B cell (primary cell): Measurements from ENCODE around the gene IKZF1. TPM values are rescaled to one million over a fixed set of nuclear protein-coding genes. Genes with fewer than 3 reads are reported as not detected.

Source experiments
- ATAC-seq: fragments of 200-7000 bp; cut with Tn5 transposase; one replicate; pipeline ENCODE4 v1.10.0; 2021; ENCODE audit warnings: low read depth, mild to moderate bottlenecking, moderate number of reproducible peaks, moderate library complexity
- CTCF ChIA-PET: fragments of 350-600 bp; sonication (Branson Sonifier 250); formaldehyde crosslinking; loops from one replicate; lab custom pipeline; 2021; ENCODE audit warnings: antibody characterized with exemption, inconsistent platforms; lab: Charles Lee
- POLR2A ChIA-PET: fragments of 350-600 bp; sonication (Branson Sonifier 250); formaldehyde crosslinking; loops from one replicate; lab custom pipeline; 2021; ENCODE audit warnings: antibody characterized with exemption; lab: Charles Lee
- DNase-seq: peaks from one replicate; pipeline ENCODE4 v3.0.0; 2013
- H2AFZ ChIP-seq: 2 replicates; pipeline ENCODE4 v1.6.1; 2012; ENCODE audit warnings: mild to moderate bottlenecking, low read depth, low read length; ENCODE audit not compliant: insufficient read depth, poor library complexity, severe bottlenecking
- H3K27ac ChIP-seq, 2 donors: 1 replicate in 1 of 2; 2 replicates in 1 of 2; pipeline ENCODE4 v1.5.1; 2012 to 2013; ENCODE audit warnings: low read length in 2 of 2, mild to moderate bottlenecking in 2 of 2, moderate library complexity in 1 of 2
- H3K27me3 ChIP-seq, 4 experiments: fragments of 200-600 bp in 1 of 4; sonication (generic) in 1 of 4; replicated peaks in 1 of 4; 1 replicate in 2 of 4; 2 replicates in 2 of 4; pipeline versions ENCODE4 v1.6.1 to v1.7.0; 2013 to 2016; ENCODE audit warnings: low read length in 3 of 4, mild to moderate bottlenecking in 2 of 4, mixed read lengths in 1 of 4, moderate library complexity in 1 of 4; ENCODE audit not compliant: insufficient read depth in 4 of 4, control insufficient read depth in 3 of 4; ENCODE audit errors: control extremely low read depth in 1 of 4
- H3K36me3 ChIP-seq, 2 experiments: replicated peaks in 1 of 2; 1 replicate in 1 of 2; 2 replicates in 1 of 2; pipeline versions ENCODE4 v1.6.1 to v1.7.1; 2013; ENCODE audit warnings: low read length in 1 of 2; ENCODE audit not compliant: insufficient read depth in 2 of 2, control insufficient read depth in 1 of 2; ENCODE audit errors: control extremely low read depth in 1 of 2, extremely low read depth in 1 of 2
- H3K4me1 ChIP-seq, 2 donors: fragments of 200-600 bp in 1 of 2; sonication (generic) in 1 of 2; 1 replicate in 1 of 2; 2 replicates in 1 of 2; pipeline versions ENCODE4 v1.5.1 to v1.6.1; 2013 to 2017; ENCODE audit warnings: low read length in 2 of 2; ENCODE audit not compliant: control insufficient read depth in 2 of 2, insufficient read depth in 2 of 2
- H3K4me2 ChIP-seq: replicated peaks from 2 replicates; pipeline ENCODE3; 2012; ENCODE audit warnings: mild to moderate bottlenecking, low read depth, low read length; ENCODE audit not compliant: poor library complexity, severe bottlenecking
- H3K4me3 ChIP-seq, 5 experiments: fragments of 200-600 bp in 1 of 5; sonication (generic) in 1 of 5; 1 replicate in 3 of 5; 2 replicates in 2 of 5; pipeline versions ENCODE4 v1.5.1 to v1.7.0; 2011 to 2016; ENCODE audit warnings: low read length in 4 of 5, mild to moderate bottlenecking in 4 of 5, low read depth in 2 of 5, control low read depth in 1 of 5, moderate library complexity in 1 of 5; ENCODE audit not compliant: insufficient read depth in 1 of 5; ENCODE audit errors: control extremely low read depth in 1 of 5, extremely low read depth in 1 of 5
- H3K79me2 ChIP-seq: fragments of 200-600 bp; sonication (generic); one replicate; pipeline ENCODE4 v1.6.0; 2016; ENCODE audit warnings: low read length; ENCODE audit not compliant: control insufficient read depth, insufficient read depth
- H3K9ac ChIP-seq: fragments of 200-600 bp; sonication (generic); 2 replicates; pipeline ENCODE4 v1.6.1; 2017; ENCODE audit warnings: mild to moderate bottlenecking, low read length, moderate library complexity
- H3K9me3 ChIP-seq, 3 donors: one replicate each; pipeline versions ENCODE4 v1.6.1 to v1.7.1; 2013; ENCODE audit warnings: low read length in 2 of 3; ENCODE audit not compliant: control insufficient read depth in 2 of 3, insufficient read depth in 1 of 3; ENCODE audit errors: control extremely low read depth in 1 of 3
- H4K20me1 ChIP-seq: 2 replicates; pipeline ENCODE4 v1.6.0; 2012; ENCODE audit warnings: mild to moderate bottlenecking, low read length; ENCODE audit not compliant: insufficient read depth, control insufficient read depth, poor library complexity, severe bottlenecking
- H3K27ac Mint-ChIP-seq: one replicate; pipeline ENCODE4 v1.8.0; 2021; ENCODE audit warnings: mixed read lengths
- H3K27me3 Mint-ChIP-seq: one replicate; pipeline ENCODE4 v1.8.0; 2021; ENCODE audit warnings: mixed read lengths
- H3K4me1 Mint-ChIP-seq: one replicate; pipeline ENCODE4 v1.8.0; 2021; ENCODE audit warnings: mixed read lengths
- H3K4me3 Mint-ChIP-seq: one replicate; pipeline ENCODE4 v1.8.0; 2021; ENCODE audit warnings: mixed read lengths
- H3K9me3 Mint-ChIP-seq: one replicate; pipeline ENCODE4 v1.8.0; 2022; ENCODE audit warnings: mixed read lengths; ENCODE audit not compliant: insufficient read depth
- EZH2 ChIP-seq: IDR thresholded peaks from 2 replicates; pipeline ENCODE4 v1.6.1; 2012; ENCODE audit warnings: borderline replicate concordance, low read depth, mild to moderate bottlenecking, moderate library complexity, low read length; ENCODE audit not compliant: insufficient read depth, poor library complexity, severe bottlenecking
- WGBS: methylation state at CpG from one replicate; pipeline ENCODE4 v1.1.5; 2013; ENCODE audit warnings: missing lambda C conversion rate; ENCODE audit not compliant: insufficient coverage; 5-methylcytosine and 5-hydroxymethylcytosine counted together
- intact Hi-C: fragments of 100-400 bp; cut with micrococcal nuclease; formaldehyde crosslinking; loops from one replicate; pipeline ENCODE4 v1.10.0; 2022
- polyA plus RNA-seq: library from polyadenylated mRNA; depleted of rRNA; stranded (reverse); fragments of >200 nt; gene quantifications from 2 replicates; pipeline ENCODE4 v1.2.3, GENCODE V29; 2012
- total RNA-seq, 2 donors: library from RNA; stranded (reverse); fragments of 120-200 nt in 1 of 2; gene quantifications; 1 replicate in 1 of 2; 2 replicates in 1 of 2; pipeline versions ENCODE4 v1.2.3 to v1.2.4, GENCODE V29; 2013 to 2022
- TF ChIP-seq, protein P1 (sequence below): fragments of 200-600 bp; IDR thresholded peaks from one replicate; pipeline ENCODE4 v1.8.0; 2022; ENCODE audit warnings: antibody characterized with exemption, mild to moderate bottlenecking

IKZF1 gene
- total and polyA plus RNA-seq, 2 donors (not counting 1 experiment from before 2014, with no cell fraction given): 199 to 254 TPM

DNA sequence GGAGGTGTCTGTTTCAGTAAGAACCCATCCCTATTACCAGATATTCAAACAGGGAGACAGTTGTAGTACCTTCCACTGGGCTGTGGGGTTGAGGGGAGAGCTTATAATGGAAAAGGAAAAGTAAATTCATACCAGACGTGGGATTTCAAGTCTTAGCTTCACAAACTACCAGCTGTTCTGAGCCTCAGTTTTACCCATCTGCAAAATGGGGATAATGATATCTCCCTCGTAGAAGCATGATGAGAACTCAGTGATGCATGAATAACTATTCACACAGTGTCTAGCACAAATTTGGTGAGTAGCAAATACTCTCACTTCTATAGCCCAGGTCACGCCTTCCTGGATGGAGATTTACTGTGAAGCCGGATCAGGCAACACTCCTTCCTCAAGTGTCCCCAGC is 29.1 kb upstream of the IKZF1 start:
- 33% methylated on average over 1 of the region's 4 CpGs for WGBS
- ATAC-seq: no peak
- no peaks in the 10 kb centered on the region for H3K27me3 Mint-ChIP-seq
- POLR2A ChIA-PET: interaction anchor here (1.9 kb wide), 1 partner anchor 33 kb away, joined by 4 read pairs; no protein-coding TSS in a partner anchor
- intact Hi-C loops: loop anchor here (1.0 kb wide), 1 partner anchor 8 kb away; no protein-coding TSS in a partner anchor
- Histone ChIP-seq H3K4me3 (no peak overlapping the region), H3K27me3 (no peaks in the 10 kb centered on the region), H2AFZ (no peak overlapping the region), H3K79me2 (peaks cover 6% of the 10 kb centered on the region), H3K4me2 (peak overlapping the region; percentile 33), H3K4me1 (peaks cover 61 to 71% of the 10 kb centered on the region in 2 donors), H3K9ac (no peak overlapping the region), H3K36me3 (no peaks in the 10 kb centered on the region), H4K20me1 (no peaks in the 10 kb centered on the region), H3K27ac (no peak overlapping the region), H3K9me3 (peaks cover 0 to 3% (median 2%) of the 10 kb centered on the region in 3 donors)
- H3K9me3 Mint-ChIP-seq: peaks cover 3% of the 10 kb centered on the region
- H3K4me3 Mint-ChIP-seq: peak overlapping the region; percentile 32
- H3K27ac Mint-ChIP-seq: peak overlapping the region; percentile 57
- no peak for DNase-seq
- CTCF ChIA-PET: interaction anchor here (0.9 to 13.4 kb wide), 6 partner anchors 29 to 143 kb away, joined by 5 to 75 read pairs (median 8); partner anchors contain the start of gene IKZF1
- peaks cover 73% of the 10 kb centered on the region for H3K4me1 Mint-ChIP-seq
- TF ChIP-seq, protein P1, sequence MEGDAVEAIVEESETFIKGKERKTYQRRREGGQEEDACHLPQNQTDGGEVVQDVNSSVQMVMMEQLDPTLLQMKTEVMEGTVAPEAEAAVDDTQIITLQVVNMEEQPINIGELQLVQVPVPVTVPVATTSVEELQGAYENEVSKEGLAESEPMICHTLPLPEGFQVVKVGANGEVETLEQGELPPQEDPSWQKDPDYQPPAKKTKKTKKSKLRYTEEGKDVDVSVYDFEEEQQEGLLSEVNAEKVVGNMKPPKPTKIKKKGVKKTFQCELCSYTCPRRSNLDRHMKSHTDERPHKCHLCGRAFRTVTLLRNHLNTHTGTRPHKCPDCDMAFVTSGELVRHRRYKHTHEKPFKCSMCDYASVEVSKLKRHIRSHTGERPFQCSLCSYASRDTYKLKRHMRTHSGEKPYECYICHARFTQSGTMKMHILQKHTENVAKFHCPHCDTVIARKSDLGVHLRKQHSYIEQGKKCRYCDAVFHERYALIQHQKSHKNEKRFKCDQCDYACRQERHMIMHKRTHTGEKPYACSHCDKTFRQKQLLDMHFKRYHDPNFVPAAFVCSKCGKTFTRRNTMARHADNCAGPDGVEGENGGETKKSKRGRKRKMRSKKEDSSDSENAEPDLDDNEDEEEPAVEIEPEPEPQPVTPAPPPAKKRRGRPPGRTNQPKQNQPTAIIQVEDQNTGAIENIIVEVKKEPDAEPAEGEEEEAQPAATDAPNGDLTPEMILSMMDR: no peak
- TF ChIP-seq EZH2: no peak

DNA sequence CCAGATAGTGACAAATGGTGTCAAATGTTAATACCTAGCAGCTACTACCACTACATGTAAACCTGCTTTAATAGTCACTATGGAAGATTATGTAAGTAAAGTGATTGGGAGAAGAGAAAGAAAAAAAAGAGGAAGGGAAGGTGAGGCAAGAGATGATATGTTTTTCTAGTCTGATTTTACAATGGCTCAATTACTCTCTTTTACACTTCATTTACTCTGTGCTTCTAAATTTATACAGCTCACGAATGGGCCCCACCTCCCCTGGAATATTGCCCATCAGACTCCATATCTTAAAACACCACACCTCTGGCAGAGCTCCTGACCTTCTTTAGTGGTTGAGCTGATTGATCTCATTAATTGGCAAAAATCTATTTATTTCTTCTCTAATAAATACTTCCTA is 28.0 kb upstream of the IKZF1 start:
- H3K4me3 ChIP-seq: no peak overlapping the region
- Mint-ChIP-seq H3K4me3 (no peak overlapping the region), H3K27ac (peak overlapping the region; percentile 64), H3K27me3 (no peaks in the 10 kb centered on the region), H3K9me3 (peaks cover 3% of the 10 kb centered on the region), H3K4me1 (peaks cover 75% of the 10 kb centered on the region)
- ChIA-PET POLR2A (no interaction called here), CTCF (interaction anchor here (1.1 to 13.4 kb wide), 5 partner anchors 8 to 92 kb away, joined by 3 to 75 read pairs (median 5); no protein-coding TSS in a partner anchor)
- TF ChIP-seq EZH2: no peak
- TF ChIP-seq, protein P1: no peak
- no peaks in the 10 kb centered on the region for H3K36me3 ChIP-seq
- peaks cover 61 to 72% of the 10 kb centered on the region in 2 donors for H3K4me1 ChIP-seq
- ATAC-seq: no peak
- peak overlapping the region; percentile 51 for H3K4me2 ChIP-seq
- no peak for DNase-seq
- no CpG with 5 or more reads among the region's 1 CpG for WGBS
- H4K20me1 ChIP-seq: no peaks in the 10 kb centered on the region
- H3K9me3 ChIP-seq: no peaks in the 10 kb centered on the region
- no peaks in the 10 kb centered on the region for H3K27me3 ChIP-seq
- H2AFZ ChIP-seq: no peak overlapping the region
- intact Hi-C loops: no loop called here
- peaks cover 6% of the 10 kb centered on the region for H3K79me2 ChIP-seq
- no peak overlapping the region for H3K9ac ChIP-seq
- no peak overlapping the region for H3K27ac ChIP-seq
